ENCODE measurements around the gene NEK4.

GRCh38 chr3:52782412-52783210 lies 11.9 kb upstream of the NEK4 start:
- TF ChIP-seq, protein P1, sequence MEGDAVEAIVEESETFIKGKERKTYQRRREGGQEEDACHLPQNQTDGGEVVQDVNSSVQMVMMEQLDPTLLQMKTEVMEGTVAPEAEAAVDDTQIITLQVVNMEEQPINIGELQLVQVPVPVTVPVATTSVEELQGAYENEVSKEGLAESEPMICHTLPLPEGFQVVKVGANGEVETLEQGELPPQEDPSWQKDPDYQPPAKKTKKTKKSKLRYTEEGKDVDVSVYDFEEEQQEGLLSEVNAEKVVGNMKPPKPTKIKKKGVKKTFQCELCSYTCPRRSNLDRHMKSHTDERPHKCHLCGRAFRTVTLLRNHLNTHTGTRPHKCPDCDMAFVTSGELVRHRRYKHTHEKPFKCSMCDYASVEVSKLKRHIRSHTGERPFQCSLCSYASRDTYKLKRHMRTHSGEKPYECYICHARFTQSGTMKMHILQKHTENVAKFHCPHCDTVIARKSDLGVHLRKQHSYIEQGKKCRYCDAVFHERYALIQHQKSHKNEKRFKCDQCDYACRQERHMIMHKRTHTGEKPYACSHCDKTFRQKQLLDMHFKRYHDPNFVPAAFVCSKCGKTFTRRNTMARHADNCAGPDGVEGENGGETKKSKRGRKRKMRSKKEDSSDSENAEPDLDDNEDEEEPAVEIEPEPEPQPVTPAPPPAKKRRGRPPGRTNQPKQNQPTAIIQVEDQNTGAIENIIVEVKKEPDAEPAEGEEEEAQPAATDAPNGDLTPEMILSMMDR (IDR thresholded peaks at IDR 0.05; ENCODE audit: low read length), result no peak
- no peak for TF ChIP-seq EZH2 (optimal IDR thresholded peaks at IDR 0.05; ENCODE audit: low read depth, low read length)
- no peak for TF ChIP-seq EZH2phosphoT487 (IDR thresholded peaks at IDR 0.05; ENCODE audit: low read length)

Data from MM.1S (cell line).